GM18867 (cell line): ENCODE results near the gene WDR64.

Experiments
- ATAC-seq: cut with Tn5 transposase; IDR thresholded peaks from one replicate; pipeline ENCODE4 v1.9.1; 2021; ENCODE audit warnings: mild to moderate bottlenecking, moderate library complexity; ENCODE audit not compliant: unreplicated experiment

Gene WDR64

DNA sequence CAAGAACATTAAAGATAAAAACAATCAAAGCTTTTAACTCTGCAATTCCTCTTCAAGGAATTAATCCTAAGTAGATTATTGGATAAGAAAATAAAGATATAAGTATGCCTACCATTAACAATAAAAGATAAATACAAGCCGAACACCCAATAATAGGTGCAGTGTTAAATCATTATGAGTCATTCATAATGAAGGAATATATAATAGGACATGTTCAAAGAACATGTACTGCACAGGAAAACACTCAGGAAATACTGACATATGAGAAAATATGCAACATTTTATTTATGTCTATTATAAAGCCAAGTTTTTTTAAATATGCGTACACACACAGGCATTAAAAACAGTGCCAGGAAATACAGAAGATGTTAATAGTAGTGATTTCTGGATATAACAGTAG, 184.9 kb downstream of the WDR64 start:
- no peak for ATAC-seq

DNA sequence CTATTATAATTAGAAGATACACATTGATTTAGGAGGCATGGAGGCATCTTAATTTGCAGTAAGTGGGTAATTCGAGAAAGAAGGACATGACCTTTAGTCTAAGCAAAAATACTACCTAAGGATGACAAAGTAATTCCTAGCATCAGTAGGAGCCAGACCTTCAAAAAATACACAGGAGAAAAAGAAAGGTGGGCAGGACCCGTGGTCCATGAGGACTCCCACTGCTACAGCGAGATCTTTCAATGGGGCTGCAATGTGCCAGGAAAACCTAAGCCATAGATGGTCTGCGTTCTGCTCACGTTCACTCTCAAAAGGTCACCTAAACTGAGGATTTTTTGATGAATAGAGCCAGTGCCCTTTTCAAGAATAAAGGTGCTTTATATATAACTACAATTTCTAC, 185.3 kb downstream of the WDR64 start:
- no peak for ATAC-seq

DNA sequence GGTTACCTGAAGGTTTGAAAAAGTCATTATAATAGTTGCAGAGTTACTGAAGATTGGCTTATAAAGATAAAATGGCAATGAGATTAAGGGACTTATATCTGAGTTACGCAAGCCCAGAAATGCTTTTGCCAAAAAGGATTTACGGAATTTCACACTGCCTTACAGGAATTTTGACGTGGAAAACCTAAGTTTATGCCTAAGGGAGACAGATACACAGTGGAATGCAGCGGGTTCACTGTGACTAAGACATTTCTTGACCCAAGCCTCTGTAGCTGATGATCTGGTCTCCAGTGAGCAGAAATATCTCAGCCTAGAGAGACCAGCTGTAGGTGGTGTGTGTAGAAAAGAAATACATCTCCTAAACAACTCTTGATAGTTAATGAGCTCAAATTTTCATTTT, 185.8 kb downstream of the WDR64 start:
- ATAC-seq: no peak

DNA sequence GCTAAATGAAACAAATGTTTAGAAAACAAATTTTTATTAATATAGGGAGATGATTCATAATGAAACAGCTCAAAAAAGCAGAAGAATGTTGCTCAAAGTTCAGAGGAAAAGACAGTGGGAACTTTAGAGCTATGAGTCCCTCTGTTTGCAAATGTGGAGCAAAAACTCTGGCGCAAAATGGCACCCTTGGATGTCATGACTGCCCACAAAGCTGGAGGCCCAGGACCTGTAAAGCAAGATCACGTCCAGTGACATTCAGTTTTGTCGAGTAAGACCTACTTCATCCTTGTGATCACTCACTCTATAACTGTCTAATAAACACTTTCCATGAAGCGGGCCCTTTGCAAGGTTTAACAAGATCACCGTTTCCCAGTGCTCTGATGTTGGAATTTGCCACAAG, 186.8 kb downstream of the WDR64 start:
- no peak for ATAC-seq

DNA sequence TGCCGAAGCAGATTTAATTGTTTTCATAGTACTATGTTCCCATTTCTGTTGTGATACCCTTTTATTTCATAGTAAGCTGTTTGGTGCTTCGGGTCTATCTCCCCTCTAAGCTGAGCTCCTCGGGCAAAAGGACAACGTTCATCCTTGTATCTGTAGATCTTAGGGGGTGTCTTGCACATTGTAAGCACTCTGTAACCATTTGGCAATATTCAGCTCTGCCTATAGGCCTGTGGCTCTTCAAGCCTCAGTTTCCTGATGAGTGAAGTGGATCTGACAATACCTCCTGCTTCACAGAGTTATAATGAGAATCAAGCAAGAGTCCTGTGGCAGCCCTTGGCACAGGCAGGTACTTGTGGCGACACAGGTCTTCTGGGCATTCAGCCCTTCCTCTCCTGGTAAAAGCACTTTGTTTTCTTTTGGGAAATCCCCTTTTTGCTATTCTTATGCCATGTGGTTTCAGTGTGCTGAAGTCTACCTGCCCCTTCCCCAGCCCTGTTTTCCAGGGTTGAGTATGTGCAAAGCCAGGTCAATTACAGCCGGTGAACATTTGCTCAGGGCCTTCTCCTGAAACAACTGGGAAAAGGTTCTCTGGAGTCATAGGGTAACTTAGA, 187.4 kb downstream of the WDR64 start:
- no peak for ATAC-seq

DNA sequence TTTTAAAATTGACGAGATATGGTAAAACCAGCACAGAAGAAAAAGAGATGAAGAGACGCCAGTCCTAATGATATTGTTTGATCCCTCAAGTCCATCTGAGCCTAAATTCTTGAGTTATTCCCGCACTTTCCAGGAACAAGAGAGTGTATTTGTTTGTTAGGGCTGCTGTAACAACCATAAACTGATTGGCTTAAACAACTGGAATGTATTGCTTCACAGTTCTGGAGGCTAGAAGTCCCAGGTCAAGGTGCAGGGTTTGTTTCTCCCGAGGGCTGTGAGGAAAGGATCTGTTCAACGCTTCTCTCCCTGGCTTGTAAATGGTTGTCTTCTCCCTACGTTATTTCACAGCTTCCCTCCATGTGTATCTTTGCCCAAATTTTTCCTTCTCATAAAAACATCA, 188.1 kb downstream of the WDR64 start:
- ATAC-seq: no peak

DNA sequence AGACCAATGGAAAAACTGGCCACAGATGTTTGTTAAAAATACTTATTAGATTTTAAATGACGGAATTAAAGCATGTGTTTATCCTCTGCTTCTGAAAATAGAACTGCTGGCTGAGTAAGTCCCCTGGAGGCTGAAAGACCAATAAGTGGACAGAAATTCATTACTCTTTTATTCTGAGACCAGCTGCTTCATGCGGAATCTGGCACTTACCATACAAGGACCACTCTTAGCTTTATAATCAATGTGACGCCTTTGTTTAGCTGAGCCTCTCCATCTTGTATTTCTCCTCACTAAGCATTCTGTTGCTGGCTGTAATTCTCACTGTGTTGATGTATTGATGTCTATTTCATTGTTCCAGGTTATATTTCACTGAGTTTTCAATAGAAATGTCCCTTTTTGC, 189.6 kb downstream of the WDR64 start:
- ATAC-seq: no peak

DNA sequence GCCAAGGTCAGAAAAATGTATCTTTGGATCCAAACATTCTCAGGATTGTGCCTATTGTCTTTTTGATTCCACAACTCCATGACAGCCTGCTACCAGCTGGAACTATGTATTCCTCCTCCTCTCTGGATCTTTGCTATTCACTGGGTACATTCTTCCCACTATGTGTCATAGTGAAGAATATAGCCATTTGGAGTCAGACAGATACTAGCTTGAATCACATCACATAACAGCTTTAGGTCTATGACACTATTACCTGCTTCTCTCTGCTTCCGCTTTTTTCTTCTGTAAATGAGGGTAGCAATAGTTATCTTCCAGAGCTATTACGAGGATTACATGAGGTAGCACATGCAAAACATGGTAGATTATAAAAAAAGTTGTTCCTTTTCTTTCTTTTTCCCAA, 190.5 kb downstream of the WDR64 start:
- ATAC-seq: no peak

DNA sequence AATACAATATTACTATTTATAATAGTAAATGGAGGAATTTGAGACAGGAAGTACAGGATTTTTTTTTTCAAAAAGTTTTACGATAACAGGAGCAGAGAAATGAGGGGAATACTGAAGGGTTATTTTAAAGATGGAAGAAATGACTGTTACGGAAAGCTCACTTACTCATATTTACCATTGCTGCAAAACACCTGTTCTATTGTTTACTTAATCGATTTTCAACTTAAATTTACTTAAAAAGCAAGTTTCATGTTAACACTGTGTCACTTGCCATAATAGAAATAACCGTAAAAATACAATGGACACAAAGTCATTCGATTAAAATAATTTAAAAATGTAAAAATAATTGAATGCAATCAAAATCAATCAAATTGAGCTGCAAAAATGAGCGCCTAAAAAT, 192.5 kb downstream of the WDR64 start:
- no peak for ATAC-seq

DNA sequence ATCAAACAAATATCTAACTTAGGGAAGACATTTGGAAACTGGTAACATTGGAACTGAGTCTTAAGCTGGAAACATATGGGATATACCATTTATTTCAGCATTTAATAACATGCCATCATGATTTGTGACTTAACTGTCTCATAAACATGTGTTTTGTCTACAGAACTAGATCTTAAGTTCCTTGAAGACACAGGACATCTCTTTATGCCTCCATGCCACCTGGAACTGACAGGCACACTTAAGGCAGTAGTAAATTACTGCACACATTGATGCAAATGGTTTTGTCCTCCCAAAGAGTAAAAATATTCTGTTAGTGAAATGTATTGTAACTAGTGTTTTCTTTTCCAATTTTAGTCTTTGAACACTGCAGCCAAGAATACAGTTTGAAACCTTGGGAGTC, 194.3 kb downstream of the WDR64 start:
- ATAC-seq: no peak

DNA sequence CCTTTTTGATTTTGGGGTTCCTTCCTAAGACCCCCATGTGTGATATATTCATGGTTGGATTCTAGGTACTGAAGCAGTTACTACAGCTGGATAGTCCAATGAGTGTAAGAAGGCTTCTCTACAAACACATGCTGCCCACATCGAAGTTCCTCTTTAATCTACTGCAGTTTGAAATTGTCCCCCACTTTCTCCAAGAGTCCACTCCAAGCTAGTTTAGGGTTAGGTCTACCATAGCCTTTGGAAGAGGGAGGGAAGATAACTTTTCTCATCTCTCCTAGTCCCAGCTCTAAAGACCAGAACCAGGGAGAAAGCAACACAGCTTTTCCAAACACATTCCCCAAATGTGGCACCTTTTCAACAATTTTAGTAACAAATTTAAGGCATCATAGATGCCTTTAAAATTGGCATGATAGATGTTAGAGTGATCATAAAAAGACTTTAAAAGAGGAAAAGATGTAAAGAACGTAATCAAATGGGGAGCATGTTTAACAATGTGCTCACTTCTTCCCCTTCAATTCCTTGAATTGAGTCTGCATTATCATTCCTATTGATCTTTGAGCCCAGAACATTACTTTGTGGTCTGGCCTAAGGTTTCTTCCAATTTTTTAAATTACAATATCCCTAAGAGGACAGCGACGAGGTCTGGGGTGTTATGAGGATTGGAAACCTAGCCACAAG, 194.9 kb downstream of the WDR64 start:
- ATAC-seq: no peak

DNA sequence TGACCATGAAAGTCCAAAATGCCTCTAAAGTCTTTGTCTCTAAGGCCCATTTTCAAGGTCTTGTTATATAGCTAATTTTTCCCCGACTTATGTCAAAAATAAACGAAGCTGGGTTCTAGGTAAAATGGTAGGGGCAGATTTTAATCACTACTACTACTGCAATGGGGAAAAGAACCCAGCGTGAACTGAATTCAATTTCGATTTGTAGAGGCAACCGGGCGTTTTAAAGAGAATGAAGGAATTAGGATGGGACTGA, 195.4 kb downstream of the WDR64 start:
- ATAC-seq: no peak

DNA sequence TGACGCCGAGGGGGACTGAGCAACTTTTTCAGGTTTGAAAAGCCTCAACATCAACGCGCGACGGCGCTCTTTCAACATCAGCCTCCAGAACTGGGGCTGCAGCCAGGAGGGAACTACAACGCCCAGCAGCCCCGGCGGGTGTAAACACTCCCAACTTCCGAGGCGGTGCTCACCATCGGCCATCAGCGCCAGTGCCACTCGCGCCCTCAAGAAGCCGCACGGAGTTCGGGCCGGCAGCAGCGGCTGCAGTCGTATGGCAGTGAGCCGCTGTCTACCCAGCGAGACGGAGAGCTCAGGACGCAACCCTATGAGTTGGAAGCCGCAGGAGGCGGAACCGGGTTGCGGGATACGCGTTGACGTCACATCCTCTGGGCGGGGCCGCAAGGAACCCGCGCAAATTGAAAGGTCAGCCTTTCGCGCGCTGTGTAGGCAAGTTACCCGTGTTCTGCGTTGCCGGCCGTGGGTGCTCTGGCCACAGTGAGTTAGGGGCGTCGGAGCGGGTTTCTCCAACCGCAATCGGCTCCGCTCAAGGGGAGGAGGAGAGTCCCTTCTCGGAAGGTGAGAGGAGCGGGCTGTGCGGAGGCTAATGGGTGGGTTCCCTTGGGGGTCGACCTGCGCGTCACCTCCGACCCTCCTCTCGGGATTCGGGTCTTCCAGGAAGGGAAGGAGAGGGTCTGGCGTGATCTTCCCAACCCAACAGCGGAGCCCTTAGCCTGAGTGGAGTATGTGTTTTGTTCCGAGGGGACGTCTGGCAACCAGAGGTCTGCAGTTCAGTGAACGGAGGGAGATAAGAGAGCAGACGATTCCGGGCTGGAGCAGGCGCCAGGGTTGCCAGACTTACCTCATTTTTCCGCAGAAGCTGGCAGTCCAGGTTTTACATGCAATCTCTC, 196.0 kb downstream of the WDR64 start, which contains the start of gene EXO1:
Gene EXO1, plus strand, starts transcription at position 409 of the 890 bp plus-strand sequence. CDS start 2,222 bp downstream, outside the sequence.
- peak; percentile 95 for ATAC-seq

DNA sequence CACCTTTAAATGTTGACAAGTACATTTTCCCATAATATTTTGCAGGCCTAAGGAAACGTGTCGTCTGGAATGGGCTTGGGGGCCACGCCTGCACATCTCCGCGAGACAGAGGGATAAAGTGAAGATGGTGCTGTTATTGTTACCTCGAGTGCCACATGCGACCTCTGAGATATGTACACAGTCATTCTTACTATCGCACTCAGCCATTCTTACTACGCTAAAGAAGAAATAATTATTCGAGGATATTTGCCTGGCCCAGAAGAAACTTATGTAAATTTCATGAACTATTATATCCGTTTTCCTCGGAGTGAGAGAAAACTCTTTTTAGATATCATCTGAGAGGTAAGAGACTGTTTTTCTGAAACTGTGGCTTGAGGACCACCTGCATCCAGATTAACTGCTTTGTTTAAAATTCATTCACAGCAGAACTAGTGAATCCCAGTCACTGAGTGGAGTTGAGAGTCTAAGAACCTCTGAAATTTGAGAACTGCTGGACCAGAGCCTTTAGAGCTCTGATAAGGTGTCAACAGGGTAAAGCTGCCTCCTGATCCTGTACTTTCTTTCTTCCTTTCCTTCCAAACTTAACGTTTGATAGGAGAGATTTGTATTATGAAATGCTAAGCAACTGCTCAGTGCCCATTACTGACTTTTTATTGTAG, 196.7 kb downstream of the WDR64 start:
- no peak for ATAC-seq

DNA sequence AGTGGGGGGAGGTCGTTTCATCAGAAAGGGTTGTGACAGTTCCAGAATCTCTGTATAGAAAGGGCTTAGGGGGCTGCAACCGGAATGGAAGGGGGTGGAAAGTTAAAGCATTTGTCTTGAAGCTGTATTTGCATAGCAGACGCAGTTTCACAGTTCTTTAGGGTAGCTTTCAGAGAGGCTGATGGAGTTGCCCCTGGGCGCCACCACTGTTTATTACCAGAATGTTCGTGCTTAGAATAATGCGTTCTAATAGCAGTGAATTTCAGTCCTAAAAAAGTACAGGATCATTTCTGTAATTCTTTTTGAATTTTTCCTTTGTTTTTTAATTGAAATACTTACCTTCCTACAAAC, 197.2 kb downstream of the WDR64 start:
- no peak for ATAC-seq
